Sigmoid colon (tissue), 4 donors: ENCODE data around the gene NAT14.

Source experiments
- POLR2A ChIP-seq, 2 donors: fragments of 450-650 bp; IDR thresholded peaks; one replicate each; pipeline ENCODE4 v1.6.1; 2016; ENCODE audit warnings: antibody characterized with exemption in 2 of 2, mild to moderate bottlenecking in 2 of 2, moderate library complexity in 2 of 2
- POLR2AphosphoS5 ChIP-seq, 4 donors: sonication (generic); formaldehyde crosslinking; IDR thresholded peaks; one replicate each; pipeline ENCODE4 v1.6.1; 2017; ENCODE audit warnings: antibody characterized with exemption in 4 of 4
- TF ChIP-seq, protein P1 (sequence below), 4 experiments: fragments of 450-650 bp in 3 of 4; fragments of 200-600 bp in 1 of 4; IDR thresholded peaks; one replicate each; pipeline ENCODE4 v1.5.1; 2016 to 2019; ENCODE audit warnings: antibody characterized with exemption in 4 of 4, mild to moderate bottlenecking in 3 of 4, moderate library complexity in 2 of 4

- TF ChIP-seq POLR2A (IDR thresholded peaks at IDR 0.05) (peak in 1 of 2 donors; percentile 66), POLR2AphosphoS5 (IDR thresholded peaks at IDR 0.05) (peak in 3 of 4 donors; percentile 5 to 59 (median 26))
- TF ChIP-seq, protein P1, sequence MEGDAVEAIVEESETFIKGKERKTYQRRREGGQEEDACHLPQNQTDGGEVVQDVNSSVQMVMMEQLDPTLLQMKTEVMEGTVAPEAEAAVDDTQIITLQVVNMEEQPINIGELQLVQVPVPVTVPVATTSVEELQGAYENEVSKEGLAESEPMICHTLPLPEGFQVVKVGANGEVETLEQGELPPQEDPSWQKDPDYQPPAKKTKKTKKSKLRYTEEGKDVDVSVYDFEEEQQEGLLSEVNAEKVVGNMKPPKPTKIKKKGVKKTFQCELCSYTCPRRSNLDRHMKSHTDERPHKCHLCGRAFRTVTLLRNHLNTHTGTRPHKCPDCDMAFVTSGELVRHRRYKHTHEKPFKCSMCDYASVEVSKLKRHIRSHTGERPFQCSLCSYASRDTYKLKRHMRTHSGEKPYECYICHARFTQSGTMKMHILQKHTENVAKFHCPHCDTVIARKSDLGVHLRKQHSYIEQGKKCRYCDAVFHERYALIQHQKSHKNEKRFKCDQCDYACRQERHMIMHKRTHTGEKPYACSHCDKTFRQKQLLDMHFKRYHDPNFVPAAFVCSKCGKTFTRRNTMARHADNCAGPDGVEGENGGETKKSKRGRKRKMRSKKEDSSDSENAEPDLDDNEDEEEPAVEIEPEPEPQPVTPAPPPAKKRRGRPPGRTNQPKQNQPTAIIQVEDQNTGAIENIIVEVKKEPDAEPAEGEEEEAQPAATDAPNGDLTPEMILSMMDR (IDR thresholded peaks at IDR 0.05): no peak
These were observed 22.9 kb upstream of the NAT14 start for GRCh38 chr19:55461974-55462626.
